Bronchial epithelial cell (primary cell): ENCODE measurements around the gene HBG2. TPM values are rescaled to one million over a fixed set of nuclear protein-coding genes. Genes with fewer than 3 reads are reported as not detected.
"Not testable (repeated sequence)": the region's sequence is repeated elsewhere in the genome, so short reads cannot be mapped to it uniquely, and the experiment has no call there.

Experiments
- DNase-seq: peaks from one replicate; pipeline ENCODE4 v3.0.0-alpha.2; 2010; ENCODE audit warnings: low read depth
- FAIRE-seq: peaks from 2 replicates; lab custom pipeline; 2011; peaks lifted over from hg19 to GRCh38; lab: Jason Lieb, UNC
- H3K27me3 ChIP-seq: 2 replicates; pipeline ENCODE4 v1.5.1; 2011; ENCODE audit warnings: low read length; ENCODE audit not compliant: control insufficient read depth, insufficient read depth
- H3K36me3 ChIP-seq: 2 replicates; pipeline ENCODE4 v1.5.1; 2011; ENCODE audit warnings: low read length; ENCODE audit not compliant: control insufficient read depth, insufficient read depth
- H3K4me3 ChIP-seq: 2 replicates; pipeline ENCODE4 v1.5.1; 2011; ENCODE audit warnings: mild to moderate bottlenecking, low read depth, low read length, control low read depth
- total RNA-seq: library from RNA; depleted of rRNA; stranded (reverse); fragments of >200 nt; gene quantifications from 2 replicates; pipeline ENCODE4 v1.2.1, GENCODE V29; 2014
- TF ChIP-seq, protein P1 (sequence below): IDR thresholded peaks from 2 replicates; pipeline ENCODE4 v1.5.1; 2011; ENCODE audit warnings: mild to moderate bottlenecking, moderate library complexity, low read length, control low read depth, inconsistent platforms; ENCODE audit not compliant: insufficient read depth, severe bottlenecking

The HBG2 gene
- total RNA-seq, result not detected in 2 replicates

DNA sequence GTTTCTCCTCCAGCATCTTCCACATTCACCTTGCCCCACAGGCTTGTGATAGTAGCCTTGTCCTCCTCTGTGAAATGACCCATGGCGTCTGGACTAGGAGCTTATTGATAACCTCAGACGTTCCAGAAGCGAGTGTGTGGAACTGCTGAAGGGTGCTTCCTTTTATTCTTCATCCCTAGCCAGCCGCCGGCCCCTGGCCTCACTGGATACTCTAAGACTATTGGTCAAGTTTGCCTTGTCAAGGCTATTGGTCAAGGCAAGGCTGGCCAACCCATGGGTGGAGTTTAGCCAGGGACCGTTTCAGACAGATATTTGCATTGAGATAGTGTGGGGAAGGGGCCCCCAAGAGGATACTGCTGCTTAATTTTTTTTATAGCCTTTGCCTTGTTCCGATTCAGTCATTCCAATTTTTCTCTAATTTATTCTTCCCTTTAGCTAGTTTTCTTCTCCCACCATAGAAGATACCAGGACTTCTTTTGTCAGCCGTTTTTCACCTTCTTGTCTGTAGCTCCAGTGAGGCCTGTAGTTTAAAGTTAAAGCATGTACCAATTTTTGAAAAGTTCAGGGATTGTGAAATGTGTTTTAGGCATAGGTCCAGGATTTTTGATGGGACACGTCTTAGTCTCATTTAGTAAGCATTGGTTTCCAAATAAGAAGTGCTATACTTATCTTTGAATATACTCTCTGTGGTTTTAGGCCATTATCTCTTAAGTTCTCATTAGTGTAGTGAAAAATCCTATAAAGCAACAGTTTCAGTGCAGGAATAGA is at the start of gene HBG2:
HBG2 (minus strand) TSS at position 136 of the 768 bp plus-strand sequence; CDS start at position 83, 53 bp downstream.
- H3K36me3 ChIP-seq, H3K27me3 ChIP-seq, DNase-seq, H3K4me3 ChIP-seq, FAIRE-seq: not testable (repeated sequence)

DNA sequence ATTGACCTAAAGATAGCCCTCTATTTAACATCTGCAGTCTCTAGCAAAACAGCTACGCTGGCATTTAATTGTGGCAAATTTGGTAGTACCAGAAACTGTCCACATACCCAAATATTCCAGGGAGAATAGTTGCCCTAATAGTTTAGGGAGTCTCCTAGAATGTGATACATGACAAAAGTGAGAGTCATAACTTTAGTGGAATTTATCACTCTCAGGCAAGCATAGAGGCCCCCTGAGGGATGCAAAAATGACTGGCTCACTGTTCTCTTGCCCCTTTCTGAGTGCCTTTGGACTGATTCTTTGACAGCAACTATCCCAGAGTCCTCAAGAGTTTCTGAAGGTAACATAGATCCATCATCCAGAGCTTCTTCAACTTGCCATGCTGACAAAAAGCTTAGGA is 49.5 kb upstream of the HBG2 start:
- H3K4me3 ChIP-seq, result no peak overlapping the region
- no peaks in the 10 kb centered on the region for H3K36me3 ChIP-seq
- FAIRE-seq, result no peak
- DNase-seq, result no peak
- TF ChIP-seq, protein P1, sequence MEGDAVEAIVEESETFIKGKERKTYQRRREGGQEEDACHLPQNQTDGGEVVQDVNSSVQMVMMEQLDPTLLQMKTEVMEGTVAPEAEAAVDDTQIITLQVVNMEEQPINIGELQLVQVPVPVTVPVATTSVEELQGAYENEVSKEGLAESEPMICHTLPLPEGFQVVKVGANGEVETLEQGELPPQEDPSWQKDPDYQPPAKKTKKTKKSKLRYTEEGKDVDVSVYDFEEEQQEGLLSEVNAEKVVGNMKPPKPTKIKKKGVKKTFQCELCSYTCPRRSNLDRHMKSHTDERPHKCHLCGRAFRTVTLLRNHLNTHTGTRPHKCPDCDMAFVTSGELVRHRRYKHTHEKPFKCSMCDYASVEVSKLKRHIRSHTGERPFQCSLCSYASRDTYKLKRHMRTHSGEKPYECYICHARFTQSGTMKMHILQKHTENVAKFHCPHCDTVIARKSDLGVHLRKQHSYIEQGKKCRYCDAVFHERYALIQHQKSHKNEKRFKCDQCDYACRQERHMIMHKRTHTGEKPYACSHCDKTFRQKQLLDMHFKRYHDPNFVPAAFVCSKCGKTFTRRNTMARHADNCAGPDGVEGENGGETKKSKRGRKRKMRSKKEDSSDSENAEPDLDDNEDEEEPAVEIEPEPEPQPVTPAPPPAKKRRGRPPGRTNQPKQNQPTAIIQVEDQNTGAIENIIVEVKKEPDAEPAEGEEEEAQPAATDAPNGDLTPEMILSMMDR, result no peak
- H3K27me3 ChIP-seq, result no peaks in the 10 kb centered on the region

DNA sequence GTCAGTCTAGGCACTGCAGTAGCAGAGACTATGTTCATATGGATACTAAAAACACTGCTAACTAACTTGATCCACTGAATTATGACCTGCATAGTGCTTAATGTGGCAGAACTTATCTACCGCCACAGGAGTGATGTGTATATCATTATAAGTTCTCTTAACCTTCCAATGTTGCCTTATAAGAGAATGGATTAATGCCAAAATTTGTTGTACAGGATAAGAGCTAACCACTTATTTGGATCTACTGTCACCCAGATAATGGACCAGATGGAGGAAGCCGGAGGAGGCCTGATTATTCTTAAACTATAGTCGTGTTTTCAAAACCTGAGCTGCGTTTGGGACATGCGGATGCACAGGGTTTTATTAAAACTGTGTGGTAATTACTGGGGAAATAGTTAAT is 49.0 kb upstream of the HBG2 start:
- Histone ChIP-seq H3K36me3 (no peaks in the 10 kb centered on the region), H3K4me3 (no peak overlapping the region), H3K27me3 (no peaks in the 10 kb centered on the region)
- TF ChIP-seq, protein P1, result no peak
- no peak for FAIRE-seq
- no peak for DNase-seq

DNA sequence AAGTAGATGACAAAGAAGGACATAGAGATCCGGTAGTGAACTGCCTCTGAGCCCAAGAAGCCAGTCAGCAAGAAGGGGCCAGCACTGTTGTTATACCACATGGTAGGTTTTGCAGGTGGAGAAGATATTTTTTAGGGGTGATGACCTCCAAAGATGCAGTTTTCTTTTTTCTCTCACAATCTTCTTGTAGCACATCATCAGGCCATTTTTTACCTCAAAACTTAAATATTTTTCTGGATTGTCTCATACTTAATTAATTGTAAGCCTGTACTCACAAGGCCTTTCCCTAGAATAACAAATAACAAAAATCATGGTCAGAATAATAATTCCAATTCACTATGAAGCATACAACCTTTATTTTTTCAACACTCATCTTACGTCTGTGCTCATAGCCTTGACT is 47.3 kb upstream of the HBG2 start, which contains the start of gene OR51B4:
OR51B4 (minus strand) TSS at position 101 of the 400 bp plus-strand sequence; CDS start at position 101, 0 bp downstream.
- no peaks in the 10 kb centered on the region for H3K36me3 ChIP-seq
- H3K4me3 ChIP-seq, result no peak within 1 kb of the TSS
- DNase-seq (no peak), FAIRE-seq (no peak)
- TF ChIP-seq, protein P1, result no peak
- no peaks in the 10 kb centered on the region for H3K27me3 ChIP-seq

DNA sequence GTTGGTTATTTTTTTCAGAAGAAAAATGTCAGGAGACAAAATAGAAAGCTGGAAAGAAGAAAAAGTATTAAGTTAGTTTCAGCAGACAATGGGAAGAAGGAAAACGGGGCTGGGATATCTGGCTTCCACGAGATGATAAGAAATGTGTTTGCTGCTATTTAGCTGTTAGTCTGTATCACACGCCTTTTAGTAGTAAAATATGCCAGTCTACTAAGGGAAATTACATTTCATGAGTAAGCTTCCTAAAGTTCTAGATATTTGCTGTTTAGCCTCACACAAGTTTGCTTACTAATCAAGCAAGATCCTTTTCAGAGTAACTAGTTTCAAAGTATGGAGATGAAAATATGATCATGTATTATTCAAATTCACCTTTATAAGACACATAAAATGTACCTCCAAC is 45.7 kb upstream of the HBG2 start:
- H3K36me3 ChIP-seq, result no peaks in the 10 kb centered on the region
- TF ChIP-seq, protein P1, result no peak
- no peak for DNase-seq
- no peak for FAIRE-seq
- H3K27me3 ChIP-seq, result no peaks in the 10 kb centered on the region
- no peak overlapping the region for H3K4me3 ChIP-seq

DNA sequence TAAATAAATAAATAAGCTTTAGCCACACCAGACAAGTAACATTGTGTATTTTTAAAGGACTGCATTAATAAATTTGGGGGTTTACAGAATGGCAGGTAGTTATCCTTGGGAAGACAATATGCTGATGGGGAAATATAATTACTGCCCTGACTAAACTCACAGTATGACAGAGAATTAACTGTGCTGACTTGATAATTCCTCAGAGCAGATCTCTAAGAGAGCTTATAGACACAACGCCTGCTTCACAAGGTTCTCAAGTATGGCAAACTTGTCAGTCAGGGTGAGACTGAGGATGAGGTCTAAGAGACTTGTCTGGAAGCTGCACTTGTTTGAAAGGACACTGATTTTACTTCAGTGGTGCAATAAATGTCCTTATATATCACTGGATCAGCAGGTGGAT is 43.9 kb upstream of the HBG2 start:
- Histone ChIP-seq H3K36me3 (no peaks in the 10 kb centered on the region), H3K27me3 (no peaks in the 10 kb centered on the region), H3K4me3 (no peak overlapping the region)
- TF ChIP-seq, protein P1, result no peak
- DNase-seq, result no peak
- FAIRE-seq, result no peak
